CD8-positive, alpha-beta memory T cell (primary cell): ENCODE measurements around the gene UNCX. TPM values are rescaled to one million over a fixed set of nuclear protein-coding genes. Genes with fewer than 3 reads are reported as not detected.

Experiments
- CTCF ChIA-PET: fragments of 350-600 bp; sonication (Branson Sonifier 250); formaldehyde crosslinking; loops from one replicate; lab custom pipeline; 2021; ENCODE audit warnings: antibody characterized with exemption; lab: Charles Lee
- POLR2A ChIA-PET: fragments of 350-600 bp; sonication (Branson Sonifier 250); formaldehyde crosslinking; loops from one replicate; lab custom pipeline; 2021; ENCODE audit warnings: antibody characterized with exemption; lab: Charles Lee
- DNase-seq, 5 donors: peaks; one replicate each; pipeline versions ENCODE4 v3.0.0 to v3.0.0-alpha.2; 2020 to 2022; ENCODE audit warnings: mixed read lengths in 1 of 5
- H3K27ac ChIP-seq: one replicate; pipeline ENCODE4 v1.7.0; 2013; ENCODE audit warnings: low read depth, mild to moderate bottlenecking, low read length, moderate library complexity
- H3K27me3 ChIP-seq: 2 replicates; pipeline ENCODE4 v1.7.0; 2013; ENCODE audit warnings: low read length, mild to moderate bottlenecking; ENCODE audit not compliant: insufficient read depth, poor library complexity, severe bottlenecking
- H3K36me3 ChIP-seq: 2 replicates; pipeline ENCODE4 v1.7.0; 2013; ENCODE audit warnings: mild to moderate bottlenecking, low read length, moderate library complexity; ENCODE audit not compliant: insufficient read depth
- H3K4me1 ChIP-seq: 2 replicates; pipeline ENCODE4 v1.7.0; 2013; ENCODE audit warnings: mild to moderate bottlenecking, low read length, moderate library complexity; ENCODE audit not compliant: insufficient read depth
- H3K4me3 ChIP-seq: 2 replicates; pipeline ENCODE4 v1.7.0; 2013; ENCODE audit warnings: mild to moderate bottlenecking, low read length
- H3K9me3 ChIP-seq: 2 replicates; pipeline ENCODE4 v1.7.0; 2013; ENCODE audit warnings: mild to moderate bottlenecking, low read length
- H3K27ac Mint-ChIP-seq, 8 donors: one replicate each; pipeline ENCODE4 v1.8.0; 2020 to 2021; ENCODE audit warnings: mixed read lengths in 8 of 8, mild to moderate bottlenecking in 6 of 8, inconsistent platforms in 3 of 8, moderate library complexity in 3 of 8
- H3K27me3 Mint-ChIP-seq, 2 donors: one replicate each; pipeline ENCODE4 v1.8.0; 2020 to 2021; ENCODE audit warnings: mixed read lengths in 2 of 2, mild to moderate bottlenecking in 1 of 2, moderate library complexity in 1 of 2
- H3K36me3 Mint-ChIP-seq, 3 donors: one replicate each; pipeline ENCODE4 v1.8.0; 2020 to 2021; ENCODE audit warnings: mixed read lengths in 3 of 3, inconsistent platforms in 1 of 3, mild to moderate bottlenecking in 1 of 3
- H3K4me1 Mint-ChIP-seq, 3 donors: one replicate each; pipeline ENCODE4 v1.8.0; 2020 to 2021; ENCODE audit warnings: mixed read lengths in 3 of 3, inconsistent platforms in 1 of 3, mild to moderate bottlenecking in 1 of 3
- H3K4me3 Mint-ChIP-seq, 7 donors: one replicate each; pipeline ENCODE4 v1.8.0; 2020 to 2021; ENCODE audit warnings: mixed read lengths in 7 of 7, mild to moderate bottlenecking in 6 of 7, moderate library complexity in 4 of 7, inconsistent platforms in 2 of 7
- H3K9me3 Mint-ChIP-seq, 5 donors: one replicate each; pipeline ENCODE4 v1.8.0; 2020 to 2022; ENCODE audit warnings: mixed read lengths in 5 of 5, mild to moderate bottlenecking in 3 of 5, moderate library complexity in 2 of 5, inconsistent platforms in 1 of 5
- polyA plus RNA-seq: library from polyadenylated mRNA; unstranded; fragments of 300-500 nt; fragmentation: Illumina TruSeq; gene quantifications from one replicate; pipeline ENCODE4 v1.2.3, GENCODE V29; 2021
- total RNA-seq, 2 experiments: library from RNA; stranded (reverse); gene quantifications; one replicate each; pipeline ENCODE4 v1.2.3, GENCODE V29; 2021

Gene UNCX
- total and polyA plus RNA-seq, 3 experiments from 2014 or later, result not detected

DNA sequence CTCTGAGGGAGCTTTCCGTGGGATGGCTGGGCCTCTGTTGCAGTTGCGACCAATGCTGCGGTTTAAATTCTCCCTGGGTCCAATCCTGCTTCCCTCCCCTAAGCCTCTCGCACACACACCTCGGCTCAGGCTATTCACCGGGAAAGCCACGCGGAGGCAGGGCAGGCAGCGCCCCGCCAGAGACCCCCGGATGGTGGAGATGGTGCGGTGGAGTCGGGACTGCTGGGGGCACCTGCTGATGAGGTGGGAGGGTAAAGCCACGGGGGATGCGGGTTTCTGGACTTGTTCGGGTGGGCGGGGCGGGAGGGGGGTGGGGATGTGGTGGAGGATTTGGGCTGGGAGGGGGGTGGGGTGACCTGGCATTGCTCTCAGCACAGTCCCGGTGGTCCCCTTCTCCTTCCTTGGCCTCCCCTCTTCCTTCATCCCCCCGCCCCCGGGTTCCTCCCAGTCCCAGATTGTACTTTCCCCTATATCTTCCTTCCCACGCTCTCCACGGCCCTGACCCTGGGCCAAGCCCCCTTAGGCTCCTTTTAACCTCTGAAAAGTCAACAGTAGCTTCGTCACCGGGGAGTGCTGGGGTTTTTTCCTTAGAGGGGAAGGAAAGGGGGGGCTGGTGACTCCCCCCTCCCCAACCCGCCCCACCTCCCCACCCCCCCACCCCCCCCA, 16.4 kb downstream of the UNCX start:
- Histone ChIP-seq H3K36me3 (no peaks in the 10 kb centered on the region), H3K27me3 (peaks cover 50% of the 10 kb centered on the region), H3K9me3 (no peaks in the 10 kb centered on the region), H3K4me1 (peaks cover 15% of the 10 kb centered on the region), H3K27ac (no peak overlapping the region), H3K4me3 (no peak overlapping the region)
- Mint-ChIP-seq H3K9me3 (no peaks in the 10 kb centered on the region), H3K27me3 (peaks cover 56 to 71% of the 10 kb centered on the region in 2 donors), H3K27ac (no peak overlapping the region), H3K4me1 (peaks cover 10 to 19% (median 17%) of the 10 kb centered on the region in 3 donors), H3K4me3 (peak overlapping the region in 1 of 7 donors; percentile 44), H3K36me3 (no peaks in the 10 kb centered on the region)
- DNase-seq, result no peak
- ChIA-PET CTCF (no interaction called here), POLR2A (no interaction called here)

DNA sequence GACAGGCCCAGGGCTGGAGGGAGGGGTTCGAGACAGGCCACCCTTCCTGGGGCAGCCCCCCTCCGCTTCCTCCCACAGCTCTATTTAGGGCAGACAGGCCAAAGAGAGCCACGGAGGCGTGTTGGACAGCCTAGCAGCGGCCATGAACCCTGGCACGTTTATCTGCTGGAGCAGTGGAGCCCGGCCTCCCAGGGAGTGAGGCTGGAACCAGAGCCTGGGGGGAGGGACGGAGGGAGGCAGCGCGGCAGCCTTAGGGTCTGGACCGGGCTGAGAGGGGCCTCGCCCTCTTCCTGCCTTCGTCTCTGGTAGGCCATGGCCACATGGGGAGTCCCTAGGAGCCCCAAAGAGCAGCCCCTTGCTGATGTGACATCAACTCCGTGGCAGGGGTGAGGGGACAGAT, 17.1 kb downstream of the UNCX start:
- Histone ChIP-seq H3K4me1 (peaks cover 15% of the 10 kb centered on the region), H3K4me3 (no peak overlapping the region), H3K36me3 (no peaks in the 10 kb centered on the region), H3K27me3 (peaks cover 43% of the 10 kb centered on the region), H3K27ac (no peak overlapping the region), H3K9me3 (no peaks in the 10 kb centered on the region)
- no peak for DNase-seq
- H3K27ac Mint-ChIP-seq, result no peak overlapping the region
- H3K27me3 Mint-ChIP-seq, result peaks cover 51 to 66% of the 10 kb centered on the region in 2 donors
- ChIA-PET CTCF (no interaction called here), POLR2A (no interaction called here)
- H3K4me1 Mint-ChIP-seq, result peaks cover 10 to 19% (median 17%) of the 10 kb centered on the region in 3 donors
- H3K9me3 Mint-ChIP-seq, result no peaks in the 10 kb centered on the region
- no peak overlapping the region for H3K4me3 Mint-ChIP-seq
- no peaks in the 10 kb centered on the region for H3K36me3 Mint-ChIP-seq

DNA sequence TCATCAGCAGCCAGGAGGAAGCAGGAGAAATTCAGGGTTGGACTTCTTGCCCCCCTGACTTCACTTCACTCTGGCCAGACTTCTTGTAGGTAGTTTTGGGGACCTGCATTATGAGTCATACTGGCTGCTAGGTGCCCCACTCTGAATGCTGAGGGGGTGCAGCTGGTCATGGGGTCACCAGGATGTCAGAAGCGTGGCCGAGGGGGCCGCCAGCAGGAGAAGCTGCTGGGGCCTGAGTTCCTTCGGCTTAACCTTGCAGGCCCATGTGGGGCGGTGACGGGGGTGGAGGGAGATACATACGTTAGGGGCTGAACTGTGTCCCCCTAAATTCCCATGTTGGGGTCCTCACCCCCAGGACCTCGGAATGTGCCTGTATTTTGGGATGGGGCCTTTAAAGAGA, 18.2 kb downstream of the UNCX start:
- H3K27ac Mint-ChIP-seq, result no peak overlapping the region

DNA sequence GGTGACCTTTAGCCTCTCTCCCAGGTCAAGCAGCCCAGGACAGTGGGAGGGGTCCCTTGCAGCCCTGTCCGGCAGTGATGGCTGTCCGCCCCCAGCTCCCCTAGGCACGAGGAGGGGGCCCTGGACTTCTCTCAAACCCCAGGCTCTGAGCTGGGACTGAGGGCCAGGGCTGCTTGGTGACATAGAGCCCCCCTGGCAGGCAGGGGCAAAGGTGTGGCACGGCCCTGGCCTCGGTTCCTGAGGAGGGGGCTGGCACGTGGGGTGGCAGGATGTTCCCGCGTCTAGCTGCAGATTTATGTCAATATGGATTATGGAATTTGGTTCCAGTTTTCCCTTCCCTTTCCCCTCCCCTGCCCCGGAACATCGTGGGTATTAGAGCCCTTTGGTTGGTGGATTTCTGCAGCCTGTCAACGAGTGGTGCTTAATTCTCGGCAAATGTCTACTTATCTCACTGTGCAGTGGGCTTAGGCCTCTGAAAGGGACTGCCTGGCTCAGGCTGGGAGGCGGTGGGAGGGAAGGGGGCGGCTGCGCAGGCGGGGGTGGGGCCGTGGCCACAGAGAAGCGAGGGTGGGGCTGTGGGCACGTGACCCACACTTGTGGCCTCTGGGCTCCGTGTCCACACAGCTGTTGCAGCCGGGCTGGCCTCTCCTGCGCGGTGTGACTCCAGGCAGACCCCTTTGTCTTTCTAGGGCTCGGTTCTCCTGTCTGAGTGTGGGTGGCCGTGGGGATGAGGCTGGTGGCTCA, 19.3 kb downstream of the UNCX start:
- H3K9me3 Mint-ChIP-seq, result no peaks in the 10 kb centered on the region

More for the DNA sequence above, 18.2 kb downstream of the UNCX start:
- Histone ChIP-seq H3K4me3 (no peak overlapping the region), H3K36me3 (no peaks in the 10 kb centered on the region), H3K27me3 (peaks cover 31% of the 10 kb centered on the region), H3K4me1 (peaks cover 15% of the 10 kb centered on the region), H3K27ac (no peak overlapping the region), H3K9me3 (no peaks in the 10 kb centered on the region)
- DNase-seq, result no peak
- H3K4me3 Mint-ChIP-seq, result no peak overlapping the region
- H3K27me3 Mint-ChIP-seq, result peaks cover 39 to 59% of the 10 kb centered on the region in 2 donors
- no peaks in the 10 kb centered on the region for H3K36me3 Mint-ChIP-seq
- H3K4me1 Mint-ChIP-seq, result peaks cover 9 to 19% (median 13%) of the 10 kb centered on the region in 3 donors
- ChIA-PET POLR2A (no interaction called here), CTCF (no interaction called here)
- no peaks in the 10 kb centered on the region for H3K9me3 Mint-ChIP-seq

DNA sequence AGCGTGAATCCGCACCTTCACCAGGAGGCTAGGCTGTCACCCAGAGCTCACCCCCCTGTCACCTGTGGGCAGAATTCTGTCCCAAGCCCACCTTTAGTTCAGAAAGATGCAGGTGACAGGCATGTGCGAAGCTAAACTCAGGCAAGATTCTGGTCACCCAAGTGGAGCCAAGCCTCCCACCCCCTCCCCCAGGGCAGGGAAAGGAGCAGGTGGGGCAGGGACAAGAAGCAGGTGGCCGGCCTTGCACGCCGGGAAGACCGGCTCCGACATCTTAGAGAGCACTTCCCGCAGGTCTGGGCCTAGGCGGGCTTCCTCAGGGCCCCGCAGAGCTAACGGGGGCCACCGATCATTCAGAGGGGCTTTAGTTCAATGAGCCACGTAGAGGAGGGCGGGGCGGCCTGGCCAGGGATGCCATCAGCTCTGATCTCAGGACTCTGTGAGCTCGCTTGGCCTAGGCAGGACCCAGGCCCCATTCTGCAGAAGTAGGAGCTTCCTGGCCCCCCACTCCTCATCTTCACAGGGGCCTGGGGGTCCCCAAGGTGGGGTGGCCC, 19.9 kb downstream of the UNCX start:
- ChIA-PET CTCF (no interaction called here), POLR2A (no interaction called here)
- Mint-ChIP-seq H3K27me3 (peaks cover 41 to 55% of the 10 kb centered on the region in 2 donors), H3K36me3 (no peaks in the 10 kb centered on the region), H3K27ac (no peak overlapping the region), H3K9me3 (no peaks in the 10 kb centered on the region), H3K4me1 (peaks cover 5 to 13% (median 7%) of the 10 kb centered on the region in 3 donors), H3K4me3 (no peak overlapping the region)
- Histone ChIP-seq H3K27ac (no peak overlapping the region), H3K36me3 (no peaks in the 10 kb centered on the region), H3K4me3 (no peak overlapping the region), H3K27me3 (peaks cover 22% of the 10 kb centered on the region), H3K9me3 (no peaks in the 10 kb centered on the region), H3K4me1 (peaks cover 9% of the 10 kb centered on the region)
- no peak for DNase-seq

More for the DNA sequence above, 19.3 kb downstream of the UNCX start:
- Mint-ChIP-seq H3K36me3 (no peaks in the 10 kb centered on the region), H3K27me3 (peaks cover 41 to 54% of the 10 kb centered on the region in 2 donors), H3K4me1 (peaks cover 6 to 13% (median 7%) of the 10 kb centered on the region in 3 donors), H3K4me3 (no peak overlapping the region), H3K27ac (no peak overlapping the region)
- Histone ChIP-seq H3K4me1 (peaks cover 10% of the 10 kb centered on the region), H3K27me3 (peaks cover 22% of the 10 kb centered on the region), H3K27ac (no peak overlapping the region), H3K36me3 (no peaks in the 10 kb centered on the region), H3K4me3 (no peak overlapping the region), H3K9me3 (no peaks in the 10 kb centered on the region)
- DNase-seq, result no peak
- POLR2A ChIA-PET, result no interaction called here
- CTCF ChIA-PET, result no interaction called here

DNA sequence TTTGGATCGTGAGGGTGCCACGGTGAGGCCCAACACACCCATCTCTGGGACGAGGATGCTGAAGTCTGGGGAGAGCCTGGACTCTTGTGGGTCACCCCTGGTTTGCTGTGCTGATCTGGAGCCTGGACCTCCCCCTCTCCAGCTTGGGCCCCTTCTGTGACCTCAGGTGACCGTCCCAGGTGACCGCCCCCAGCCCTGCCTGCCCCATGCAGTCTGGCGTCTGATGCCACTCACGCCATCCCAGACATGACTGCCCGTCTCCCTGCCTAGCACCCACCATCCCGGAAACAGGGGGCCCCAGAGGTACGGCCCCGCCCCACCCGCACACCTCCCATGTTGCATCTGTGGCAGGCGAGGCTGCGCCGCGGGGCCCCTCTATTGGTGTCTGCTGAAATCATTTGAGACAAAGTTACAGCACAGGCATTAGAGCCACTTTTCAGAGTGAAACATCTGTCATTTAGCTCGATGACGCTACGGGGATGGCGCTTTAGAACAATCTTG, 21.1 kb downstream of the UNCX start:
- Histone ChIP-seq H3K27me3 (peaks cover 12% of the 10 kb centered on the region), H3K4me1 (no peaks in the 10 kb centered on the region), H3K9me3 (no peaks in the 10 kb centered on the region), H3K27ac (no peak overlapping the region), H3K36me3 (no peaks in the 10 kb centered on the region), H3K4me3 (no peak overlapping the region)
- no peaks in the 10 kb centered on the region for H3K9me3 Mint-ChIP-seq
- no peak for DNase-seq
- H3K36me3 Mint-ChIP-seq, result no peaks in the 10 kb centered on the region
- H3K27me3 Mint-ChIP-seq, result peaks cover 35 to 49% of the 10 kb centered on the region in 2 donors
- ChIA-PET CTCF (no interaction called here), POLR2A (no interaction called here)
- H3K27ac Mint-ChIP-seq, result no peak overlapping the region
- H3K4me3 Mint-ChIP-seq, result no peak overlapping the region
- peaks cover 0 to 5% (median 3%) of the 10 kb centered on the region in 3 donors for H3K4me1 Mint-ChIP-seq

DNA sequence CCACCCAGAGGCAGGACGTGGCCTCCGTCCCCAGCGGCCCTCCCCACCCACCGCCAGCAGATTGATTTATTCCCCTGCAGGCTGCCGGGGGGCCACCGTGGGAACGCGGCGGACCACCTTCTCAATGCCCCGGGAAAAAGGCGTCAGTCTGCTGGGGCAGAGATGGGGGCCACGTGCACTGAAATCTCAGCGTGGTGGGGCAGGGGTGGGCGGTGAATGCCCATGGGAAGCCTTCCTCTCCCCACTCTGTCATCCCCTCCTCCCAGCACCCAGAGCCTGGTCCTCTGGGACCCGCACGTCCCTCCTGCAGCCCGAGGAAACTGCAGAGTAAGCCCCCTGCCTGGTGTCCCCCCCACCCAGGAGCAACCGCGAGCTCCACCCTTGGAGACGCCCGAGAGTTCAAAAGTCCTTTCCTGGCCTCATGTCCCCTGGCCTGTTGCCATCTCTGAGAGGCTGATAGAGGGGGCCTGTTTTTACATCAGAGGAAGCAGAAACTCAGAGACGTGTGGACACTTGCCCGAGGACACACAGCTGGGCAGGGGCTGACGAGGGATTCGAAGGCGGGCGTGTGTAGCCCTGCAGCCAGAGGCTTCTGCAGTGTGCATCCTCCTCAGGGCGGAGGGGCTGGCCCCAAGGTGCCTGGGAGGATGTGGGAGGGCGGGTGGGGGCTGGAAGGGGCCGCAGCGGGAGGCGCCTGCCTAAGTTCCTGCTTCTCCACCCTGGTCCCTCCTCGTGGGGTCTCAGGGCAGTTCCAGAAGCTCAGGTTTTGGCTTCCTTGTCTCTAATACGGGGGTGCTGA, 21.8 kb downstream of the UNCX start:
- Histone ChIP-seq H3K4me3 (no peak overlapping the region), H3K36me3 (no peaks in the 10 kb centered on the region), H3K27ac (no peak overlapping the region), H3K9me3 (no peaks in the 10 kb centered on the region), H3K27me3 (peaks cover 11% of the 10 kb centered on the region), H3K4me1 (no peaks in the 10 kb centered on the region)
- no peak for DNase-seq
- no peak overlapping the region for H3K27ac Mint-ChIP-seq
- no peaks in the 10 kb centered on the region for H3K9me3 Mint-ChIP-seq
- ChIA-PET CTCF (no interaction called here), POLR2A (no interaction called here)
- peaks cover 0 to 4% (median 3%) of the 10 kb centered on the region in 3 donors for H3K4me1 Mint-ChIP-seq
- no peak overlapping the region for H3K4me3 Mint-ChIP-seq
- H3K36me3 Mint-ChIP-seq, result no peaks in the 10 kb centered on the region
- H3K27me3 Mint-ChIP-seq, result peaks cover 33 to 47% of the 10 kb centered on the region in 2 donors
